ENCODE measurements around the gene NHSL2.
"Not testable (repeated sequence)": the region's sequence is repeated elsewhere in the genome, so short reads cannot be mapped to it uniquely, and the experiment has no call there.

The NHSL2 gene

DNA sequence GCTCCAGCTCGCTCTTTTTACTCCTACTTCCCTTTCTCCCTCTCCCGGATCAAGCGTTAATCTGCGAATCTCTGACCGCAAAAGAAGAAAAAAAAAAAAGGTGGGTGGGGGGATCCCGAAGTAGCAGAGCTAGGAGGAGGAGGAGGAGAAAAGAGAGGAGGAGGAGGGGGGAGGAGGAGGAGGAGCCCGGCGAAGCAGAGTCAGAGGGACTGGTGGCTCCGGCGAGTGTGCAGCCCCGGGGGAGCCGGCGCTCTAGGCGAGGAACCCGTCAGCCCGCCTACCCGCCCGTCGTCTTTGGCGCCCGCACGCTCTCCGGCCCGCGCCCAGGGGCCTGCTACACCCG, at the start of gene NHSL2:
Gene NHSL2 (plus strand): TSS at position 203 of the 343 bp plus-strand sequence.
- TF ChIP-seq ZFX (IDR thresholded peaks at IDR 0.05; ENCODE audit: borderline replicate concordance): no peak
- TF ChIP-seq, protein P1, sequence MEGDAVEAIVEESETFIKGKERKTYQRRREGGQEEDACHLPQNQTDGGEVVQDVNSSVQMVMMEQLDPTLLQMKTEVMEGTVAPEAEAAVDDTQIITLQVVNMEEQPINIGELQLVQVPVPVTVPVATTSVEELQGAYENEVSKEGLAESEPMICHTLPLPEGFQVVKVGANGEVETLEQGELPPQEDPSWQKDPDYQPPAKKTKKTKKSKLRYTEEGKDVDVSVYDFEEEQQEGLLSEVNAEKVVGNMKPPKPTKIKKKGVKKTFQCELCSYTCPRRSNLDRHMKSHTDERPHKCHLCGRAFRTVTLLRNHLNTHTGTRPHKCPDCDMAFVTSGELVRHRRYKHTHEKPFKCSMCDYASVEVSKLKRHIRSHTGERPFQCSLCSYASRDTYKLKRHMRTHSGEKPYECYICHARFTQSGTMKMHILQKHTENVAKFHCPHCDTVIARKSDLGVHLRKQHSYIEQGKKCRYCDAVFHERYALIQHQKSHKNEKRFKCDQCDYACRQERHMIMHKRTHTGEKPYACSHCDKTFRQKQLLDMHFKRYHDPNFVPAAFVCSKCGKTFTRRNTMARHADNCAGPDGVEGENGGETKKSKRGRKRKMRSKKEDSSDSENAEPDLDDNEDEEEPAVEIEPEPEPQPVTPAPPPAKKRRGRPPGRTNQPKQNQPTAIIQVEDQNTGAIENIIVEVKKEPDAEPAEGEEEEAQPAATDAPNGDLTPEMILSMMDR (IDR thresholded peaks at IDR 0.05): no peak
- no peak within 1 kb of the TSS for H3K27ac ChIP-seq

DNA sequence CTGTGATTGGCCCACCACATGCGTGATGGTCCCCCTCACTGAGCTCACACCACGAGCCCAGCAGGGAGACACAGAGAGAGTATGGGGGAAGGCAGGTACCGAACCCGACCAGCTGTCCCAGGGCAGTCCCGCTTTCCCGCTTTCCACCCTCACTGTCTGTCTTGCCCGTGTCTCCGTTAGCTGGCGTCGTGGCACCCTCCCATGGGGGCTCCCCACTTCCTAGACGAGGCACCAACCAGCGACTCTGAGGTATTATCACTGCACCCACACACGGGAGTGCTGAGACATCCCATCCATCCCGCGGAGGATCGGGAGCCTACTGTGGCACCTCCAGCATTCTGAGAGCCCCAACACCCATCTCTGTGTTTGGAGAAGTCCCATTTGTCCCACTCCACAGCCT, 43.0 kb upstream of the NHSL2 start:
- TF ChIP-seq ZFX (IDR thresholded peaks at IDR 0.05; ENCODE audit: borderline replicate concordance): no peak
- TF ChIP-seq, protein P1 (IDR thresholded peaks at IDR 0.05): no peak
- no peak overlapping the region for H3K27ac ChIP-seq

GRCh38 chrX:71869566-71869965, 41.1 kb upstream of the NHSL2 start:
- H3K27ac ChIP-seq: not testable (repeated sequence)

GRCh38 chrX:71870208-71871098, 40.2 kb upstream of the NHSL2 start:
- TF ChIP-seq, protein P1 (IDR thresholded peaks at IDR 0.05): no peak
- TF ChIP-seq ZFX (IDR thresholded peaks at IDR 0.05; ENCODE audit: borderline replicate concordance): no peak
- H3K27ac ChIP-seq: no peak overlapping the region

DNA sequence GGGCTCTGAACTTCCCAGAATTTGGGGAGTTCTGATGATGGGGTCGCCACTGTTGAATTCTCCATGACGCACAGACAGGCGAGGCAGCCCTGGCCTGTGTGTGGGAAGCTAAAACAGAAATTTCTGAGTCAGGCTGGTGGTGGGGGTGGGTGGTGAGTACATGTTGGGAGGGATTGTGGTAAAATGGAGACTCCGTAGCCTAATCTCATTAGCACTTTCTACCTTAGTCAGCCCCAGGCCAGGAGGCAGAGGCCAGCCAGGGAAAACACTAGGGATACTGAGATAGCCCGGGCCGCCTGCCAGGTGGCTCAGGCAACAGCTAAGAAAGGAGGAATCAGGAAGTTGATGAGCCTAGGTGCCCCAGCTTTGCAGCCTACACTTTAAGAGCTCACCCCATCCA, 39.3 kb upstream of the NHSL2 start:
- no peak for TF ChIP-seq ZFX (IDR thresholded peaks at IDR 0.05; ENCODE audit: borderline replicate concordance)
- TF ChIP-seq, protein P1 (IDR thresholded peaks at IDR 0.05): no peak
- H3K27ac ChIP-seq: no peak overlapping the region

DNA sequence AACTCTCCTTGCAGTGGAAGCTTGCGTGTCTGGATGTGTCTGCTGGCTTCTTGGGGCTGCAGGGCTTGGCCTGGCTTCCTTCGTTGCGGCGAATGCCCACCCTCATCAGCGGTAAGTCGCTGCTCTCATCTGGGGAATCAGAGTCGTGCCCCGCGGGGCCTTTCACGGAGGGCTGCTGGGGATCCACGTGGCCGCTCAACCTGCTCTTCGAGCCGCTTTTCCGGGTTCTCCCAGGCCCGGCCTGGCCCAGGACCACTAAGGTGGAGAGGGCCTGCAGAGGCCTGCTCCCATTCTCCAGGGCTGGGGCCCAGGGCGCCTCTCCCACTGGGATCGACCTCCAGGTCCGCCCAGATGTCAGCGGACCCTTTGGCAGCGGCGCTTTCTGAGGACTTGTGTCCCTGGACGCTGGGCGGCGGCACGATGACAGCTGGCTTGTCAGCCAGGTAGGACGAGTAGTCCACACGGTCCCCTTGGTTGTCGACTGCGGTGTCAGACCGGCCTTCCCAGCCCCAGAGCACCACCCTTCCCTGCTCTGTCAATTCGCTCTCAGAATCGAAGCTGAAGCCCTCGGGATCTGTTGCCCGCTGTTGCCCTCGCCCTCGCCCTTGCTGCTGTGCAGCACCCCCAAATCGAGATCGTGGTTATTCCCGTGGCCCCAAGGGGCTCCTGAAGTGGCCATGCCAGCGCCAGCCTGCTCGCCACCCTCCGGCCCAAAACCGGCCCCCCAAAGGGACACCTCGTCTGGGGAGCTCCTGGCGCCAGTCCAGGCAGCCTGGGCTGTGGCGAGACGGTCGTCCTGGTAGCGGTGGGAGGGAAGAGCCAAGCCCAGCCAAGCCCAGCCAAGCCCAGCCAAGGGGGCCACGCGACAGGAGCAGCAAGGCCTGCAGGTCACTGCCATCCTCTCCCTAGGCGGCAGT, 37.8 kb upstream of the NHSL2 start:
- TF ChIP-seq, protein P1 (IDR thresholded peaks at IDR 0.05): no peak
- TF ChIP-seq ZFX (IDR thresholded peaks at IDR 0.05; ENCODE audit: borderline replicate concordance): no peak
- no peak overlapping the region for H3K27ac ChIP-seq

DNA sequence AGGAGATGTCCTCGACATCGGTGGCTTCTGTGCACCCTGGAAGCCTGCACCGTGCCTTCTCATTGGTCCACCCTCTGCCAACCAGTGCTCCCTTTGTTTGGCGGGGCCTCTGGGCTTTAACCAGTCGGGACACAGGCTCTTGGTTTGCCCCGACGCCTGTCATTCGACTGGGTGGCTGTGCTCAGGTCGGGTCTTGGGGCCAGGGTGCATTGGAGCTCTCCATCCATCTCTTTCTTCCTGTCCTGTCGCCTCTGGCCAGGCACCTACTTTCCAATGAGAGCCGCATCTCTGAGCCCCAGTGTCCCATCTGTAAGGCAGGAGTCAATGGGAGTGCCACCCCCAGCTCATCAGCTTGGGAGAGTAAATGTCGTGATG, 37.2 kb upstream of the NHSL2 start:
- TF ChIP-seq, protein P1 (IDR thresholded peaks at IDR 0.05): no peak
- TF ChIP-seq ZFX (IDR thresholded peaks at IDR 0.05; ENCODE audit: borderline replicate concordance): no peak
- H3K27ac ChIP-seq: no peak overlapping the region

DNA sequence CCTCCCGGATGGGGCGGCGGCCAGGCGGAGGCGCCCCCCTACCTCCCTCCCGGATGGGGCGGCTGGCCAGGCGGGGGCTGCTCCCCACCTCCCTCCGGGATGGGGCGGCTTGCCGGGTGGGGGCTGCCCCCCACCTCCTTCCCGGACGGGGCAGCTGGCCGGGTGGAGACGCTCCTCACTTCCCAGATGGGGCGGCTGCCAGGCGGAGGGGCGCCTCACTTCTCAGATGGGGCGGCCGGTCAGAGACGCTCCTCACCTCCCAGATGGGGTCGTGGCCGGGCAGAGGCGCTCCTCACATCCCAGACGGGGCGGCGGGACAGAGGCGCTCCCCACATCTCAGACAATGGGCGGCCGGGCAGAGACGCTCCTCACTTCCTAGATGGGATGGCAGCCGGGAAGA, 33.8 kb upstream of the NHSL2 start:
- not testable (repeated sequence) for H3K27ac ChIP-seq

All from 22Rv1 (cell line).